Peyer's patch (tissue), 4 donors: ENCODE data around the gene DKK1. TPM values are rescaled to one million over a fixed set of nuclear protein-coding genes. Genes with fewer than 3 reads are reported as not detected.
"Not testable (repeated sequence)": the region's sequence is repeated elsewhere in the genome, so short reads cannot be mapped to it uniquely, and the experiment has no call there.

Source experiments
- DNase-seq, 3 donors: peaks; one replicate each; pipeline ENCODE4 v3.0.0-alpha.2; 2017 to 2019
- H3K27ac ChIP-seq, 4 donors: fragments of 200-600 bp; sonication (generic); one replicate each; pipeline ENCODE4 v1.5.1; 2016 to 2019
- H3K27me3 ChIP-seq, 2 donors: fragments of 200-600 bp; sonication (generic); one replicate each; pipeline ENCODE4 v1.5.1; 2019
- H3K36me3 ChIP-seq, 3 donors: fragments of 200-600 bp; sonication (generic); one replicate each; pipeline ENCODE4 v1.5.1; 2016 to 2019
- H3K4me1 ChIP-seq, 4 donors: fragments of 200-600 bp; sonication (generic); one replicate each; pipeline ENCODE4 v1.5.1; 2016 to 2019
- H3K4me3 ChIP-seq, 4 donors: fragments of 200-600 bp; sonication (generic); 1 replicate in 3 of 4; 2 replicates in 1 of 4; pipeline ENCODE4 v1.5.1; 2016 to 2019; ENCODE audit warnings: mild to moderate bottlenecking in 1 of 4
- H3K9me3 ChIP-seq, 4 donors: fragments of 200-600 bp; sonication (generic); one replicate each; pipeline ENCODE4 v1.5.1; 2016 to 2019; ENCODE audit warnings: mild to moderate bottlenecking in 1 of 4
- POLR2A ChIP-seq, 2 donors: fragments of 450-650 bp; IDR thresholded peaks; one replicate each; pipeline ENCODE4 v1.5.1; 2017; ENCODE audit warnings: antibody characterized with exemption in 2 of 2, mild to moderate bottlenecking in 2 of 2, moderate library complexity in 2 of 2
- total RNA-seq, 4 donors: library from RNA; depleted of rRNA; stranded (reverse); fragments of >200 nt; gene quantifications; one replicate each; pipeline ENCODE4 v1.1.0, GENCODE V29; 2016
- TF ChIP-seq, protein P1 (sequence below), 6 experiments: fragments of 450-650 bp in 4 of 6; fragments of 200-600 bp in 2 of 6; sonication (generic) in 1 of 6; IDR thresholded peaks; one replicate each; pipeline ENCODE4 v1.5.1; 2017 to 2019; ENCODE audit warnings: antibody characterized with exemption in 6 of 6, mild to moderate bottlenecking in 3 of 6, moderate library complexity in 1 of 6

Gene DKK1
- total RNA-seq, 4 donors from 2014 or later: 0.54 TPM; not detected in 3

DNA sequence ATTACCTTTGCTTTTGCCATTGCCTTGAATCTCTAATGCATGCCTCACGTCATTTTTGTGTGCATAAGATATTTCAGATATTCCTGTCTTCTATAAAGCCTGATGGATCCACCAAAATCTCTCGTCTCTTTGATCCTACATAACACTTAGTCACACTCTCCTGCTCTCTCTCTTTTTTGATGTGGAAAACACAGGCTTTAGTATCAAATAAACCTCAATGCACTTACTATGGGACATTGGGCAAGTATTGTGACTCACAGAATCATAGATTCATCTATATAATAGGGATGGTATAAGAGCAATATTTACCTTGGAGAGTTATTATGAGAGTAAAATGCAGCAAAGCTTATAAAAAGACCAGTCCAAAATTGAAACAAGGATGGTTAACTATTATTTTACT is 39.1 kb downstream of the DKK1 start:
- no peak for TF ChIP-seq POLR2A (IDR thresholded peaks at IDR 0.05)
- TF ChIP-seq, protein P1, sequence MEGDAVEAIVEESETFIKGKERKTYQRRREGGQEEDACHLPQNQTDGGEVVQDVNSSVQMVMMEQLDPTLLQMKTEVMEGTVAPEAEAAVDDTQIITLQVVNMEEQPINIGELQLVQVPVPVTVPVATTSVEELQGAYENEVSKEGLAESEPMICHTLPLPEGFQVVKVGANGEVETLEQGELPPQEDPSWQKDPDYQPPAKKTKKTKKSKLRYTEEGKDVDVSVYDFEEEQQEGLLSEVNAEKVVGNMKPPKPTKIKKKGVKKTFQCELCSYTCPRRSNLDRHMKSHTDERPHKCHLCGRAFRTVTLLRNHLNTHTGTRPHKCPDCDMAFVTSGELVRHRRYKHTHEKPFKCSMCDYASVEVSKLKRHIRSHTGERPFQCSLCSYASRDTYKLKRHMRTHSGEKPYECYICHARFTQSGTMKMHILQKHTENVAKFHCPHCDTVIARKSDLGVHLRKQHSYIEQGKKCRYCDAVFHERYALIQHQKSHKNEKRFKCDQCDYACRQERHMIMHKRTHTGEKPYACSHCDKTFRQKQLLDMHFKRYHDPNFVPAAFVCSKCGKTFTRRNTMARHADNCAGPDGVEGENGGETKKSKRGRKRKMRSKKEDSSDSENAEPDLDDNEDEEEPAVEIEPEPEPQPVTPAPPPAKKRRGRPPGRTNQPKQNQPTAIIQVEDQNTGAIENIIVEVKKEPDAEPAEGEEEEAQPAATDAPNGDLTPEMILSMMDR (IDR thresholded peaks at IDR 0.05): no peak
- Histone ChIP-seq H3K4me1 (no peaks in the 10 kb centered on the region), H3K27ac (no peak overlapping the region), H3K4me3 (no peak overlapping the region), H3K27me3 (no peaks in the 10 kb centered on the region), H3K9me3 (peaks cover 0 to 3% (median 0%) of the 10 kb centered on the region in 4 donors), H3K36me3 (no peaks in the 10 kb centered on the region)
- no peak for DNase-seq

DNA sequence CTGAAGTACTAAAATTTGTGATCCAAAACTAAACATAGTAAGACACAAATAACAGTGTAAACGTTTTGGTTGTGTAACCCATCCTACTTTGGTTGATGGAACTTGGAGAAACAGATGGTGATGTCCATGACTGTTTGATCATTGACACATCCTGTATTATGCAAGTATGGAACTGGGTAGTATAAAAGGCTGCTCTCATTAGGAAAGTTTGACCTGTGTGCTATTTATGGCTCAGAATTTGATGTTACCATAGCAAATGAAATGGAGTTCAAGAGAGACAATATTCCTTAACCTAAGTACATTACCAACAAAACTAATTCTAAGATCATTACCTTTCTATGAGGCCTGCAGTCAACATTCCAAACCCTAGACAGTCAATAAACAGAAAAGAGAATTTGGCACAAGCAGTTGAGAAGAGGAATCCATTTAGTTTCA is 39.9 kb downstream of the DKK1 start:
- no peak overlapping the region for H3K4me3 ChIP-seq
- H3K27me3 ChIP-seq: no peaks in the 10 kb centered on the region
- no peaks in the 10 kb centered on the region for H3K4me1 ChIP-seq
- no peaks in the 10 kb centered on the region for H3K36me3 ChIP-seq
- H3K9me3 ChIP-seq: peaks cover 0 to 3% (median 0%) of the 10 kb centered on the region in 4 donors
- TF ChIP-seq, protein P1 (IDR thresholded peaks at IDR 0.05): no peak
- TF ChIP-seq POLR2A (IDR thresholded peaks at IDR 0.05): no peak
- DNase-seq: no peak
- H3K27ac ChIP-seq: no peak overlapping the region

DNA sequence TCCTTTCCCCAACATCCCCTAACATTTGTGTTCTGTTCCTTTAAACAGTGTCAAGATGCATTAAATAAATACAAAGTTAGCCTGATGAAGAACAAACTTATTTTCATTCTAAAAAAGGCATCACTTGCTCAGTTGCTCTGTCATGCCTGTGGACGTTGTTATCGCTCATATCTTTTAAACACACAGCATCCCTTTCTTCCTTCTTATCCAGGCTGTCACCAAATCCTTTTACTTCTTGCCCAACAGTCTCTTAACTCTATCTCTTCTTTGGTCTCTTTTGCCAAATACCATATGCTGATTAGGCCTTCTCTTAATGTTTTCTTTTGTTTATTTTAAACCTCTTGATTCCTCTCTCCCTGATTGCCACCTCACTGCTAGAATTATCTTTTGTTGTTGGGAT is 43.9 kb downstream of the DKK1 start:
- no peak for DNase-seq
- Histone ChIP-seq H3K27me3 (no peaks in the 10 kb centered on the region), H3K4me3 (no peak overlapping the region), H3K4me1 (no peaks in the 10 kb centered on the region), H3K9me3 (peaks cover 0 to 3% (median 0%) of the 10 kb centered on the region in 4 donors), H3K27ac (no peak overlapping the region), H3K36me3 (no peaks in the 10 kb centered on the region)
- TF ChIP-seq POLR2A (IDR thresholded peaks at IDR 0.05): no peak
- TF ChIP-seq, protein P1 (IDR thresholded peaks at IDR 0.05): no peak

DNA sequence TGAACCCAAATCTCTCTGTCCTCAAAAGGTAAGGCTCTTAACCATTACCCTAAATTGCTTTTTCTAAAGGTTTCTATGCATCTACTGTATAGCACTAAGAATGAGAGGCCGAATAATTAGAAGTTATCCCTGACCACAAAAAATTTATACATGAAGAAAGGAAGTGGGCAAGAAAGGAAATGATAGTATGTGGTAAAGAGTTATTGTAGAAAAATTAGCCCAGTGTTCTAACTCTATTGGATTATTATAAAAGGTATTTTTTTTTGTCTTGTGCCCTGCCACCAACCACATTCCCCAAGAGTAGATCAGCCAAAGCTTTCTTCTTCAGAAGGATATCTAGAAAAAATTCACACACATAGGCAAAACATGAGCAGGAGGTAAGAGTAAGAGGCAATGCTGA is 45.4 kb downstream of the DKK1 start:
- no peaks in the 10 kb centered on the region for H3K4me1 ChIP-seq
- TF ChIP-seq POLR2A (IDR thresholded peaks at IDR 0.05): no peak
- TF ChIP-seq, protein P1 (IDR thresholded peaks at IDR 0.05): no peak
- no peaks in the 10 kb centered on the region for H3K36me3 ChIP-seq
- no peak overlapping the region for H3K4me3 ChIP-seq
- peaks cover 0 to under 1% (median 0%) of the 10 kb centered on the region in 4 donors for H3K9me3 ChIP-seq
- no peak for DNase-seq
- H3K27ac ChIP-seq: no peak overlapping the region
- H3K27me3 ChIP-seq: no peaks in the 10 kb centered on the region

DNA sequence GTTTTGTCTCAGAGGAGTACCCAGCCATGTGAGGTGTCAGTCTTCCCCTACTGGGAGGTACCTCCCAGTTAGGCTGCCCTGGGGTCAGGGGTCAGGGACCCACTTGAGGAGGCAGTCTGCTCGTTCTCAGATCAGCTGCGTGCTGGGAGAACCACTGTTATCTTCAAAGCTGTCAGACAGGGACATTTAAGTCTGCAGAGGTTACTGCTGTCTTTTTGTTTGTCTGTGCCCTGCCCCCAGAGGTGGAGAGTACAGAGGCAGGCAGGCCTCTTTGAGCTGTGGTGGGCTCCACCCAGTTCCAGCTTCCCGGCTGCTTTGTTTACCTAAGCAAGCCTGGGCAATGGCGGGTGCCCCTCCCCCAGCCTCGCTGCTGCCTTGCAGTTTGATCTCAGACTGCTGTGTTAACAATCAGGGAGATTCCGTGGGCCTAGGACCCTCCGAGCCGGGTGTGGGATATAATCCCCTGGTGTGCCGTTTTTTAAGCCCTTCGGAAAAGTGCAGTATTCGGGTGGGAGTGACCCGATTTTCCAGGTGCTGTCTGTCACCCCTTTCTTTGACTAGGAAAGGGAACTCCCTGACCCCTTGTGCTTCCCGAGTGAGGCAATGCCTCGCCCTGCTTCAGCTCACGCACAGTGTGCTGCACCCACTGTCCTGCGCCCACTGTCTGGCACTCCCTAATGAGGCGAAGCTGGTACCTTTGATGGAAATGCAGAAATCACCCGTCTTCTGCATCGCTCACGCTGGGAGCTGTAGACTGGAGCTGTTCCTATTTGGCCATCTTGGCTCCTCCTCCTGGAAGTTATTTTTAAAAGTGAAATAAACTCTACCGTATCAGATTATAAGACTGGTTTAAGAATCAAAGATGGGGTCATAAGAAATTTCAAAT is 51.7 kb downstream of the DKK1 start:
- H3K27me3 ChIP-seq, H3K36me3 ChIP-seq, H3K27ac ChIP-seq, H3K9me3 ChIP-seq, H3K4me1 ChIP-seq, H3K4me3 ChIP-seq, DNase-seq: not testable (repeated sequence)
